ENCODE results near the gene FIS1.

GRCh38 chr7:101198476-101198875 is 46.4 kb downstream of the FIS1 start:
- TF ChIP-seq, protein P1, sequence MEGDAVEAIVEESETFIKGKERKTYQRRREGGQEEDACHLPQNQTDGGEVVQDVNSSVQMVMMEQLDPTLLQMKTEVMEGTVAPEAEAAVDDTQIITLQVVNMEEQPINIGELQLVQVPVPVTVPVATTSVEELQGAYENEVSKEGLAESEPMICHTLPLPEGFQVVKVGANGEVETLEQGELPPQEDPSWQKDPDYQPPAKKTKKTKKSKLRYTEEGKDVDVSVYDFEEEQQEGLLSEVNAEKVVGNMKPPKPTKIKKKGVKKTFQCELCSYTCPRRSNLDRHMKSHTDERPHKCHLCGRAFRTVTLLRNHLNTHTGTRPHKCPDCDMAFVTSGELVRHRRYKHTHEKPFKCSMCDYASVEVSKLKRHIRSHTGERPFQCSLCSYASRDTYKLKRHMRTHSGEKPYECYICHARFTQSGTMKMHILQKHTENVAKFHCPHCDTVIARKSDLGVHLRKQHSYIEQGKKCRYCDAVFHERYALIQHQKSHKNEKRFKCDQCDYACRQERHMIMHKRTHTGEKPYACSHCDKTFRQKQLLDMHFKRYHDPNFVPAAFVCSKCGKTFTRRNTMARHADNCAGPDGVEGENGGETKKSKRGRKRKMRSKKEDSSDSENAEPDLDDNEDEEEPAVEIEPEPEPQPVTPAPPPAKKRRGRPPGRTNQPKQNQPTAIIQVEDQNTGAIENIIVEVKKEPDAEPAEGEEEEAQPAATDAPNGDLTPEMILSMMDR (conservative IDR thresholded peaks at IDR 0.05): no peak
- no peak for TF ChIP-seq ZFX (IDR thresholded peaks at IDR 0.05)
